ENCODE measurements around the gene IRX5.

Gene IRX5

GRCh38 chr16:54930005-54930868 lies at the start of gene IRX5:
IRX5 (plus strand) TSS chr16:54930865; CDS start chr16:54931199, 334 bp downstream.
- peak within 1 kb of the TSS; percentile 49 to 80 (median 63) for H3K4me3 ChIP-seq
- H3K27ac ChIP-seq, result peak within 1 kb of the TSS; percentile 57 to 97 (median 92)

GRCh38 chr16:54882556-54882955 lies 48.1 kb upstream of the IRX5 start:
- H3K27ac ChIP-seq, result peak overlapping the region in 1 of 21 experiments; percentile 47
- no peak overlapping the region for H3K4me3 ChIP-seq

- H3K27ac ChIP-seq, result no peak overlapping the region
Observed at GRCh38 chr16:54883358-54883757, 47.3 kb upstream of the IRX5 start.

GRCh38 chr16:54886078-54886477 lies 44.6 kb upstream of the IRX5 start:
- Histone ChIP-seq H3K27ac (no peak overlapping the region), H3K4me3 (no peak overlapping the region)

More at GRCh38 chr16:54883358-54883757, 47.3 kb upstream of the IRX5 start:
- no peak overlapping the region for H3K4me3 ChIP-seq

GRCh38 chr16:54890381-54890780 lies 40.3 kb upstream of the IRX5 start:
- H3K4me3 ChIP-seq, result no peak overlapping the region
- H3K27ac ChIP-seq, result no peak overlapping the region

- no peak overlapping the region for H3K27ac ChIP-seq
- no peak overlapping the region for H3K4me3 ChIP-seq
Observed at GRCh38 chr16:54891346-54891745, 39.3 kb upstream of the IRX5 start.

- Histone ChIP-seq H3K27ac (no peak overlapping the region), H3K4me3 (no peak overlapping the region)
Observed at GRCh38 chr16:54892981-54893380, 37.7 kb upstream of the IRX5 start.

- H3K27ac ChIP-seq, result no peak overlapping the region
Observed at GRCh38 chr16:54897930-54898329, 32.7 kb upstream of the IRX5 start.

GRCh38 chr16:54901606-54902005 lies 29.1 kb upstream of the IRX5 start:
- Histone ChIP-seq H3K4me3 (no peak overlapping the region), H3K27ac (no peak overlapping the region)

More at GRCh38 chr16:54897930-54898329, 32.7 kb upstream of the IRX5 start:
- H3K4me3 ChIP-seq, result no peak overlapping the region

GRCh38 chr16:54903047-54903446 lies 27.6 kb upstream of the IRX5 start:
- Histone ChIP-seq H3K27ac (no peak overlapping the region), H3K4me3 (no peak overlapping the region)

- H3K27ac ChIP-seq, result peak overlapping the region in 1 of 21 experiments; percentile 13
- H3K4me3 ChIP-seq, result no peak overlapping the region
Observed at GRCh38 chr16:54911079-54911478, 19.6 kb upstream of the IRX5 start.

- H3K4me3 ChIP-seq, result no peak overlapping the region
- H3K27ac ChIP-seq, result no peak overlapping the region
Observed at GRCh38 chr16:54912720-54913119, 17.9 kb upstream of the IRX5 start.

GRCh38 chr16:54921206-54921824 lies 9.3 kb upstream of the IRX5 start:
- Histone ChIP-seq H3K4me3 (no peak overlapping the region), H3K27ac (no peak overlapping the region)

- H3K4me3 ChIP-seq, result no peak overlapping the region
- H3K27ac ChIP-seq, result peak overlapping the region in 4 of 21 experiments; percentile 4 to 45 (median 26)
Observed at GRCh38 chr16:54923055-54923473, 7.6 kb upstream of the IRX5 start.

GRCh38 chr16:54923988-54924387 lies 6.7 kb upstream of the IRX5 start:
- H3K4me3 ChIP-seq, result no peak overlapping the region
- peak overlapping the region in 2 of 21 experiments; percentile 19 to 35 for H3K27ac ChIP-seq

- Histone ChIP-seq H3K27ac (peak overlapping the region in 12 of 21 experiments; percentile 2 to 97 (median 82)), H3K4me3 (peak overlapping the region in 3 of 7 experiments; percentile 4 to 80 (median 56))
Observed at GRCh38 chr16:54926166-54926838, 4.4 kb upstream of the IRX5 start.

GRCh38 chr16:54927125-54928015 lies 3.3 kb upstream of the IRX5 start:
- Histone ChIP-seq H3K4me3 (peak overlapping the region; percentile 49 to 80 (median 63)), H3K27ac (peak overlapping the region in 20 of 21 experiments; percentile 3 to 97 (median 88))

GRCh38 chr16:54928016-54928356 lies 2.7 kb upstream of the IRX5 start:
- Histone ChIP-seq H3K4me3 (peak overlapping the region; percentile 49 to 80 (median 63)), H3K27ac (peak overlapping the region in 20 of 21 experiments; percentile 40 to 97 (median 88))

- H3K4me3 ChIP-seq, result peak overlapping the region; percentile 49 to 80 (median 63)
- peak overlapping the region; percentile 63 to 97 (median 88) for H3K27ac ChIP-seq
Observed at GRCh38 chr16:54928411-54929089, 2.1 kb upstream of the IRX5 start.
